IPS-20b (cell line): Measurements from ENCODE around the gene CDHR5.

Source experiments
- H3K27ac ChIP-seq: one replicate; pipeline ENCODE4 v1.5.1; 2013; ENCODE audit warnings: low read length
- H3K27me3 ChIP-seq: 2 replicates; pipeline ENCODE4 v1.6.1; 2013; ENCODE audit warnings: mild to moderate bottlenecking, low read length, inconsistent platforms; ENCODE audit not compliant: insufficient read depth
- H3K36me3 ChIP-seq: 2 replicates; pipeline ENCODE4 v1.6.1; 2013; ENCODE audit warnings: low read depth, mild to moderate bottlenecking, inconsistent platforms, low read length, moderate library complexity; ENCODE audit not compliant: insufficient read depth
- H3K4me1 ChIP-seq: 2 replicates; pipeline ENCODE4 v1.6.1; 2013; ENCODE audit warnings: mild to moderate bottlenecking, control low read depth, inconsistent platforms, low read length, moderate library complexity; ENCODE audit not compliant: insufficient read depth
- H3K4me3 ChIP-seq: 2 replicates; pipeline ENCODE4 v1.5.1; 2013; ENCODE audit warnings: mild to moderate bottlenecking, low read length, inconsistent platforms
- H3K9ac ChIP-seq: 2 replicates; pipeline ENCODE4 v1.6.1; 2013; ENCODE audit warnings: low read depth, mild to moderate bottlenecking, inconsistent platforms, low read length, moderate library complexity
- H3K9me3 ChIP-seq: 2 replicates; pipeline ENCODE4 v1.6.1; 2013; ENCODE audit warnings: mild to moderate bottlenecking, low read depth, low read length, inconsistent platforms; ENCODE audit not compliant: insufficient read depth

CDHR5 gene, protein sequence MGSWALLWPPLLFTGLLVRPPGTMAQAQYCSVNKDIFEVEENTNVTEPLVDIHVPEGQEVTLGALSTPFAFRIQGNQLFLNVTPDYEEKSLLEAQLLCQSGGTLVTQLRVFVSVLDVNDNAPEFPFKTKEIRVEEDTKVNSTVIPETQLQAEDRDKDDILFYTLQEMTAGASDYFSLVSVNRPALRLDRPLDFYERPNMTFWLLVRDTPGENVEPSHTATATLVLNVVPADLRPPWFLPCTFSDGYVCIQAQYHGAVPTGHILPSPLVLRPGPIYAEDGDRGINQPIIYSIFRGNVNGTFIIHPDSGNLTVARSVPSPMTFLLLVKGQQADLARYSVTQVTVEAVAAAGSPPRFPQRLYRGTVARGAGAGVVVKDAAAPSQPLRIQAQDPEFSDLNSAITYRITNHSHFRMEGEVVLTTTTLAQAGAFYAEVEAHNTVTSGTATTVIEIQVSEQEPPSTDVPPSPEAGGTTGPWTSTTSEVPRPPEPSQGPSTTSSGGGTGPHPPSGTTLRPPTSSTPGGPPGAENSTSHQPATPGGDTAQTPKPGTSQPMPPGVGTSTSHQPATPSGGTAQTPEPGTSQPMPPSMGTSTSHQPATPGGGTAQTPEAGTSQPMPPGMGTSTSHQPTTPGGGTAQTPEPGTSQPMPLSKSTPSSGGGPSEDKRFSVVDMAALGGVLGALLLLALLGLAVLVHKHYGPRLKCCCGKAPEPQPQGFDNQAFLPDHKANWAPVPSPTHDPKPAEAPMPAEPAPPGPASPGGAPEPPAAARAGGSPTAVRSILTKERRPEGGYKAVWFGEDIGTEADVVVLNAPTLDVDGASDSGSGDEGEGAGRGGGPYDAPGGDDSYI

GRCh38 chr11:624705-625635 lies at the start of gene CDHR5:
Gene CDHR5, minus strand, starts transcription at chr11:624955. Its CDS starts 53 bp downstream, at chr11:624902.
- Histone ChIP-seq H3K4me1 (no peaks in the 10 kb centered on the region), H3K4me3 (no peak within 1 kb of the TSS), H3K27me3 (peaks cover 41% of the 10 kb centered on the region), H3K27ac (no peak within 1 kb of the TSS), H3K36me3 (no peaks in the 10 kb centered on the region), H3K9me3 (no peaks in the 10 kb centered on the region), H3K9ac (no peak within 1 kb of the TSS)

- H3K27ac ChIP-seq: no peak overlapping the region
- no peaks in the 10 kb centered on the region for H3K27me3 ChIP-seq
- no peaks in the 10 kb centered on the region for H3K4me1 ChIP-seq
- no peaks in the 10 kb centered on the region for H3K9me3 ChIP-seq
- H3K36me3 ChIP-seq: peaks cover 47% of the 10 kb centered on the region
- H3K4me3 ChIP-seq: no peak overlapping the region
- no peak overlapping the region for H3K9ac ChIP-seq
Observed at GRCh38 chr11:674406-674805, 49.7 kb upstream of the CDHR5 start.

- H3K36me3 ChIP-seq: peaks cover 43% of the 10 kb centered on the region
Observed at GRCh38 chr11:673866-674265, 49.1 kb upstream of the CDHR5 start.

GRCh38 chr11:665704-666281 lies 41.0 kb upstream of the CDHR5 start:
- H3K4me3 ChIP-seq: no peak overlapping the region
- no peak overlapping the region for H3K27ac ChIP-seq
- peaks cover 40% of the 10 kb centered on the region for H3K36me3 ChIP-seq
- H3K9ac ChIP-seq: no peak overlapping the region
- H3K27me3 ChIP-seq: no peaks in the 10 kb centered on the region
- H3K9me3 ChIP-seq: no peaks in the 10 kb centered on the region
- no peaks in the 10 kb centered on the region for H3K4me1 ChIP-seq

More at GRCh38 chr11:673866-674265, 49.1 kb upstream of the CDHR5 start:
- Histone ChIP-seq H3K9ac (no peak overlapping the region), H3K27me3 (no peaks in the 10 kb centered on the region), H3K27ac (no peak overlapping the region), H3K4me1 (no peaks in the 10 kb centered on the region), H3K9me3 (no peaks in the 10 kb centered on the region), H3K4me3 (no peak overlapping the region)

- Histone ChIP-seq H3K4me3 (no peak overlapping the region), H3K4me1 (no peaks in the 10 kb centered on the region), H3K27ac (no peak overlapping the region), H3K9ac (no peak overlapping the region), H3K9me3 (no peaks in the 10 kb centered on the region), H3K27me3 (no peaks in the 10 kb centered on the region), H3K36me3 (peaks cover 45% of the 10 kb centered on the region)
Observed at GRCh38 chr11:665062-665703, 40.4 kb upstream of the CDHR5 start.

DNA sequence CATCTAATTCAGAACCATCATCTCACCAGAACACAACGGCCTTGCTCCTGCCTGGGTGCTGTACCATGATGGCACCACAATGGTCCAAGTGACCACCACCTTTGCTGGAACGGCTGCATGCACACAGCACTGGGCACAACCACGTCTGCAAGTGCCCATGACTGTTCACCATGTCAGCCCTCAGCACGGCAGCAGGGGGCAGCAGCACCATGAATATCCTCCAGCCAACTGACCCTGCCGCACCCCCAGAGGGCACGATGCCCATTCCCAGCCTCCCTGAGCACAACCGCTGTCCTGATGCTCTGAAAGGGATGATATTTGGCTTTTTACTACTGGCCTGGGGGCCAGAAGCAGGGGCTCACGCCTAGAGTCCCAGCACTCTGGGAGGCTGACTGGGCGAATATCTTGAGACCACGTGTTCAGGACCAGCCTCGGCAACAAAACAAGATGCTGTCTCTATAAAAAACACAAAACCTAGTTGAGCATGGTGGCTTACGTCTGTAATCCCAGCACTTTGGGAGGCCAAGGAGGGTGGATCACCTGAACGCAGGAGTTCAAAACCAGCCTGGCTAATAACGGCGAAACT lies 38.0 kb upstream of the CDHR5 start:
- no peak overlapping the region for H3K4me3 ChIP-seq
- no peak overlapping the region for H3K27ac ChIP-seq

DNA sequence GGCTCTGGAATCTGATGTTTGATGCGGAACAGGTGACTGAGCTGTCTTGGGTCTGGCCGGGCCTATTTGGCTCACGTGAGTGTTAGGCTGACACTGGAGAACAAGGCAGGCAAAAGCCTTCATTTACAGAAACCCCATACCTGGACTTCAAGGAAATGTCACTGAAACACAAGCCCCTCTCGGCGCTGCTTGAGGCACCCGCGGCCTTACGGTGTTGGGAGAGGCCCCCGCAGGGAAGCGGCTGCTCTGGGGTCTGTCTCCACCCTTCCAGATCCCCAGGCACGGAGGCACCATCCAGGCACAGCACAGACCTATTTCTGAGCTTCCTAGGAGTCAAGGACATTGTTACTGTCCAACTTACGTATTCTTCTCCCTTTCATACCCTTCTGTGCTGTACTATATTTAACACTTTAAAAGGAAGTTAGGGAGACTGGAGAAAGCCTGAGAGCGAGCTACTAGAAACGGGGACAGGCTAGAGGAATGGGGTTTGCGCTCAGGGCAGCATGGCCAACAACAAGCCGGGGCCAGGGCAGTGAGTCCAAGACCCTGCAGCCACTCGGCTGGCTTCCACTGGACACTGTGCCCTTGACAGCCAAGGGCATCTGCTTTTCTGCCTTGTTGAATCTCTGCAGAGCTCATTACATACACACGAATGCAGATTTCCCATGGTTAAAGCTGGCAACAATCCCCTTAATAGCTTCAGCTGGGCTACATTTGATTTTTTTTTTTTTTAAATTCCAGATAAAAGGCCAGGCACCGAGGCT lies 36.1 kb upstream of the CDHR5 start:
- Histone ChIP-seq H3K36me3 (peaks cover 48% of the 10 kb centered on the region), H3K9me3 (no peaks in the 10 kb centered on the region), H3K27ac (no peak overlapping the region), H3K4me3 (no peak overlapping the region), H3K9ac (no peak overlapping the region), H3K27me3 (no peaks in the 10 kb centered on the region), H3K4me1 (no peaks in the 10 kb centered on the region)

More for the DNA sequence above, 38.0 kb upstream of the CDHR5 start:
- H3K36me3 ChIP-seq: peaks cover 56% of the 10 kb centered on the region
- no peaks in the 10 kb centered on the region for H3K9me3 ChIP-seq
- no peak overlapping the region for H3K9ac ChIP-seq
- H3K27me3 ChIP-seq: no peaks in the 10 kb centered on the region
- H3K4me1 ChIP-seq: no peaks in the 10 kb centered on the region

- no peak overlapping the region for H3K4me3 ChIP-seq
- no peaks in the 10 kb centered on the region for H3K27me3 ChIP-seq
- H3K9me3 ChIP-seq: no peaks in the 10 kb centered on the region
- H3K36me3 ChIP-seq: peaks cover 42% of the 10 kb centered on the region
- H3K9ac ChIP-seq: no peak overlapping the region
- no peak overlapping the region for H3K27ac ChIP-seq
- H3K4me1 ChIP-seq: no peaks in the 10 kb centered on the region
Observed at GRCh38 chr11:660281-660680, 35.5 kb upstream of the CDHR5 start.

DNA sequence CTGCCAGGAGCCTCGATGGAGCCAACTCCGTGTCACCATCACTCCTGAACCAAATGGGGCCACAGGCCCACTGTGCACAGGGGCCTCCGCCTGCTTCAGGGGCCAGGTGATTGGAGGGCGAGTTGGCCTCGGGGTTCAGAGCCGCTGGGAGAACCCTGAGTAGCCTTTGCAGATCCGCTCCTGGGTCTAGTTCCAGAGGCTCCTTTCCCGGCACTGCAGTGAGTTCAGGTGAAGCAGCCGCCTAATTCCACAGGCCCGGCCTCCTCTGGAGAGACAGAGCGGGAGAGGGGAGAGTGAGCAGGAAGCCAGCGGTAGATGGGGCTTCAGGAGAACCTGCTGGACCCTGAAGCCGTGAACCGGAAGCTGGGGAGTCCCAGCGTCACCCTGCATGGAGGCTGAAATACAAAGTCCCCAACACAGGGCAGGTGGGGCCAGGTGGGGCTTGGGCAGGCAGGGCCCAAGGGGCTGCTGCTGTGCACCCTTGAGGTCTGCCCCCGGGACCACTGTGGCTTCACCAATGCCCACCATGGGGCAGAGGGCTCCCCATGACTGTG lies 34.9 kb upstream of the CDHR5 start:
- H3K4me3 ChIP-seq: no peak overlapping the region
- no peaks in the 10 kb centered on the region for H3K9me3 ChIP-seq
- H3K27ac ChIP-seq: no peak overlapping the region
- H3K27me3 ChIP-seq: no peaks in the 10 kb centered on the region
- H3K9ac ChIP-seq: no peak overlapping the region
- H3K36me3 ChIP-seq: peaks cover 39% of the 10 kb centered on the region
- no peaks in the 10 kb centered on the region for H3K4me1 ChIP-seq

DNA sequence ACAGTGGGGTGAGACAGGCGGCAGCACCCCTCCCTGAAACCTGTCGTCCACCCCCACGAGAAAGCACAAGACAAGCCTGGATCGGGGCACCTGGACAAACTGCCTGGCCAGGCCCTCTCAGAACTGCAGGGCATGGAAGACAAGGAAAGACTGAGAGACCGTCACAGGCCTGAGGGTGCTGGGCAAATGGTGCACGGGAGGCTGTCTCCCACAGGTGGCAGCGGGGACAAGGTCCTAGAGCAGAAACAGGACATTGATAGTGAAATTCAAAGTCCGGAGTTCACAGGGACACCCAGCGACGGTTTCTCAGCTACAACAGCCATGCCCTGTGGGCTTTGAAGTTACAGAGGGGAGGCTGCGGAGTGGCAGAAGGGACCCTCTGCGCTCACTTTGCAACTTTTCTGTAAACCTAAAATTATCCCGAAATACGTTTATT lies 33.0 kb upstream of the CDHR5 start:
- Histone ChIP-seq H3K4me3 (no peak overlapping the region), H3K9me3 (no peaks in the 10 kb centered on the region), H3K9ac (no peak overlapping the region), H3K36me3 (peaks cover 30% of the 10 kb centered on the region), H3K27me3 (no peaks in the 10 kb centered on the region), H3K27ac (no peak overlapping the region), H3K4me1 (no peaks in the 10 kb centered on the region)
